OCI-M2 (cell line): Measurements from ENCODE around the gene SCMH1.

Source experiments
- DNase-seq: peaks from one replicate; lab custom pipeline; 2025; ENCODE audit not compliant: unreplicated experiment; lab: John Stamatoyannopoulos, UW

Gene SCMH1

DNA sequence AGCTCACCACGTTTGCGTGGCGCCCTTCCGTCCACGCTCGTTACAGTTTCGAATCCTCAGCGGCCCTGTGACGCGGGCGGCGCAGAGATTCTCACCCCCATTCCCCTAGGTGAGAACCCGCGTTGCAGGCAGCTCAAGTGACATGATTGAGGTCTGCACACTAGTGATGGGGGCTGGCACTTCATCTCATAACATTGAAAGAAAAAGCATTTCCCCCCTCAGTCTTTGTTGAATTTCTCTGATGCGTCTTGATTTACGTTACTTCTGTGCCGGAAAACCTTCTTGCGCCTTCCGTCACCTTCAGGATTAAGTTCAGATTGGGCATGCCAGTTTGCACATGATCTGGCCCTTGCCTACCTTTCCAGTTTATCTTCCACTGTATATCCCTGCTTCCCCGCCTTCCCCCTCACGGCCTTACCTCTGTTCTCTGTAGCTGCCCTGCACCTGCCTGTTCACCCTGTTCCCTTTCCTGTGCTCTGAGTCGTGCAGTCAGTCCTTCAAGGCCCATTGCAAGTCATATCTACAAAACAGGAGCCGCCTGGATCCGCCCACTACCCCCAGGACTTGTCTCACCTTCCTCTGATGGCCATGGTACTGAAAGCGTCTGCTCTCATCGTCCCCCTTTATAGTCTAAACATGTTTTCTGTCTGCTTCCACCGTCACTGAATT is 261.5 kb downstream of the SCMH1 start:
- DNase-seq = no peak

DNA sequence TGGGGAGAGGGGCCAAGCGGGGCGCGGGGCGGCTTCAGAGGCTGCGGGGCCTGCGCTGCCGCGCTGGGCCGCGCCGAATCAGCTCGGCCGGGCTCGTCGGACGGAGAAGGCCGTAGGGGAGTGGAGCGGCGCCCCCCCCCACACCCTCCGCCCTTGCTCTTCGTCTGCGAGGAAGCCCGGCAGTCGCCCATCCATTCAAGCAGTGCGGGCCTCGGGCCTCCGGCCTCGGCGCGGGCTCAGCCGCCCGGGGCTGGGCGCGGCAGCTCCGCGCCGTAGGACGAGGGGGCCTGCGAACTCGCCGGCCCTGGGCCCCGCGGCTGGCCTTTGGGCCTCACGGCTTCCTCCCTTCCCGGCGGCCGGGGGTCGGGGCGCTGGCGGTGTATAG is 262.0 kb downstream of the SCMH1 start:
- DNase-seq = no peak

DNA sequence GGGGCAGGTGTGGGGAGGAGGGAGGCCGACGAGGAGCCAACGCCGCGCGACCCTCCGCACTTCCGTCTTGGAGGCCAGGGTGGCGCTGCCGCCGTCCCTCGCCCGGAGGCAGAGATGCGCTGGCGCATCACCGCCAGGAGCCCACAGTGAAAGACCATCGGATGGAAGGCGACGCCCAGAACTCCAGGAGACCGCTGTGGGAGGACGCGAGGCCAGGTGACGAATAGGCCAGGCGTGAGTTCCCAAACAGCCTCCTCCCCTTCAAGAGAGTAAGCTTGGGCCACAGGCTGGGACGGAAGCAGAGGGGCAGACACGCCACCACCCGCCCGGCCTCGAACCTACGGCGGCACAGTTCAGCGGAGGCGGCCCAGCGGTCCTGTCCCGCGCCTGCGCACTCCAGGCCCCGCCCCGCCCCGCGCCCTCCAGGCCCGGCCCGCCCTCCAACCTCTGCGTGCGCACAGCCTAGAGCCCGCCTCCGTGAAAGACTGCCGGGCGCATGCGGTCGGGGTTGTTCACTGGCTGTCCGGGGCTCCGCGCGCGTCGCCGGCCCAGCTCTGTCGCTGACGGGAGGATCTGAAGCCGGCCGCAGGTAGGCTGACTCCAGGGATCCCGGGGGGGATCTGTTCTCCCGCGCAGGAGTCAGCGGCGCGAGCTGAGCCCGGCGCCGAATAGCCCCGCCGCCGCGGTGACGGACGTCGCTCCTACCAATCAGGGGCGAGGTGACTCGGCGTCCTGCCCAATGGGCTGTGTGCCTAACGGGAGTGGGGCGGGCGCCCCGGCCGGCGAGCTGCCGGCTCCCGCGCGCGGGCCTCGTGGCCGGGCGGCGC is 262.7 kb downstream of the SCMH1 start, which contains the start of gene CTPS1:
Gene CTPS1, plus strand, starts transcription at position 456 of the 827 bp plus-strand sequence. CDS start 3,595 bp downstream, outside the sequence.
- peak; percentile 43 for DNase-seq

- DNase-seq = no peak
These were observed 263.2 kb downstream of the SCMH1 start for GRCh38 chr1:40978886-40979240.

GRCh38 chr1:40977716-40978115 is 264.4 kb downstream of the SCMH1 start:
- DNase-seq = no peak
